PFSK-1 (cell line): ENCODE data around the gene PGGHG.

ENCODE experiments used
- POLR2AphosphoS5 ChIP-seq: IDR thresholded peaks from 2 replicates; pipeline ENCODE4 v1.6.1; 2012; ENCODE audit warnings: low read depth, mild to moderate bottlenecking, control low read depth, low read length, moderate library complexity
- SIN3A ChIP-seq: IDR thresholded peaks from 2 replicates; pipeline ENCODE4 v1.6.1; 2012; ENCODE audit warnings: mild to moderate bottlenecking, low read length, moderate library complexity, borderline replicate concordance; ENCODE audit not compliant: insufficient read depth
- TAF1 ChIP-seq: IDR thresholded peaks from 2 replicates; pipeline ENCODE4 v1.6.1; 2012; ENCODE audit warnings: low read length, control low read depth, borderline replicate concordance; ENCODE audit not compliant: insufficient read depth
- TF ChIP-seq, protein P1 (sequence below), 2 experiments: IDR thresholded peaks; 2 replicates each; pipeline versions ENCODE4 v1.6.1 to v1.8.0; 2011 to 2012; ENCODE audit warnings: low read depth in 2 of 2, low read length in 2 of 2, control low read depth in 1 of 2, inconsistent platforms in 1 of 2, mild to moderate bottlenecking in 1 of 2, moderate library complexity in 1 of 2; ENCODE audit not compliant: insufficient read depth in 1 of 2

DNA sequence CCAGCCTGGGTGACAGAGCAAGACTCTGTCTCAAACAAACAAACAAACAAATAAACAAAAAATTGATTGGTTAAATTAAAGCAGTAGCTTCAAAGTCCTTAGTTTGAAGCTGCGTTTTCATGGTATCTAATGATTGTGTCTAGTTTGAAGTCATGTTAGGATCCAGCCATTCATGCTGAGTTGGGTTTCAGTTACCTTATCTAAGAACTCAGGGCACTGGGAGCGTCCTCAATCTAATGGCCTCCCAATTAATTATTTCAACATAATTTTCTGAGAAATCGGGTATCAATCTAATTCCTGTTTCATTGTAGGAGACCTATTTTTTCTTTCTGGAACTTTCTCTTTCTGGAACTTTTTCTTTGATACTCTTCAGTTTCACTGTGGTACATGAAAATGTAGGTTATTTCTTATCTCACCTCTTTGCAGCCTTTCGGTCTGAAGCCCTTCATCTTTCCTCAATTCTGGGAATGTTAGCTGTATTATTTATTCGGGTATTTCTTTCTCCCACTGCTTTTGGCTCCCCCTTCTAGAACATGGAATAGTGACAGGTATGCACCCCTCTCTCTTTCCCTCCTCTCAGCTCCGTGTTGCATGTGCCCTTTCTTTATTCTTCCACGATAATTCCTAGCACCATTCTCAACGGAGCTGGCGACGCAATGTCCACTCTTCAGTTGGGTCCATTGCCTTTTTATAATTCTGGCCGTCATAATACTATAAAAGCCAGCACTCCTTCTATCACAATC is 56.1 kb downstream of the PGGHG start:
- TF ChIP-seq POLR2AphosphoS5 (no peak), TAF1 (no peak), SIN3A (no peak)
- TF ChIP-seq, protein P1, sequence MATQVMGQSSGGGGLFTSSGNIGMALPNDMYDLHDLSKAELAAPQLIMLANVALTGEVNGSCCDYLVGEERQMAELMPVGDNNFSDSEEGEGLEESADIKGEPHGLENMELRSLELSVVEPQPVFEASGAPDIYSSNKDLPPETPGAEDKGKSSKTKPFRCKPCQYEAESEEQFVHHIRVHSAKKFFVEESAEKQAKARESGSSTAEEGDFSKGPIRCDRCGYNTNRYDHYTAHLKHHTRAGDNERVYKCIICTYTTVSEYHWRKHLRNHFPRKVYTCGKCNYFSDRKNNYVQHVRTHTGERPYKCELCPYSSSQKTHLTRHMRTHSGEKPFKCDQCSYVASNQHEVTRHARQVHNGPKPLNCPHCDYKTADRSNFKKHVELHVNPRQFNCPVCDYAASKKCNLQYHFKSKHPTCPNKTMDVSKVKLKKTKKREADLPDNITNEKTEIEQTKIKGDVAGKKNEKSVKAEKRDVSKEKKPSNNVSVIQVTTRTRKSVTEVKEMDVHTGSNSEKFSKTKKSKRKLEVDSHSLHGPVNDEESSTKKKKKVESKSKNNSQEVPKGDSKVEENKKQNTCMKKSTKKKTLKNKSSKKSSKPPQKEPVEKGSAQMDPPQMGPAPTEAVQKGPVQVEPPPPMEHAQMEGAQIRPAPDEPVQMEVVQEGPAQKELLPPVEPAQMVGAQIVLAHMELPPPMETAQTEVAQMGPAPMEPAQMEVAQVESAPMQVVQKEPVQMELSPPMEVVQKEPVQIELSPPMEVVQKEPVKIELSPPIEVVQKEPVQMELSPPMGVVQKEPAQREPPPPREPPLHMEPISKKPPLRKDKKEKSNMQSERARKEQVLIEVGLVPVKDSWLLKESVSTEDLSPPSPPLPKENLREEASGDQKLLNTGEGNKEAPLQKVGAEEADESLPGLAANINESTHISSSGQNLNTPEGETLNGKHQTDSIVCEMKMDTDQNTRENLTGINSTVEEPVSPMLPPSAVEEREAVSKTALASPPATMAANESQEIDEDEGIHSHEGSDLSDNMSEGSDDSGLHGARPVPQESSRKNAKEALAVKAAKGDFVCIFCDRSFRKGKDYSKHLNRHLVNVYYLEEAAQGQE (IDR thresholded peaks at IDR 0.05; ENCODE audit: insufficient read depth in 1 of 2, low read depth in 2 of 2, low read length in 2 of 2) = no peak
